HG03432 (cell line): ENCODE results near the gene MAGEC1.
"Not testable (repeated sequence)": the region's sequence is repeated elsewhere in the genome, so short reads cannot be mapped to it uniquely, and the experiment has no call there.

Source experiments
- ATAC-seq: cut with Tn5 transposase; IDR thresholded peaks from one replicate; pipeline ENCODE4 v1.9.1; 2021; ENCODE audit warnings: mild to moderate bottlenecking, moderate library complexity; ENCODE audit not compliant: unreplicated experiment

MAGEC1 gene

GRCh38 chrX:141903400-141904155 is at the start of gene MAGEC1:
Gene MAGEC1, plus strand, starts transcription at chrX:141903894. Its CDS starts 1,179 bp downstream, at chrX:141905073.
- no peak for ATAC-seq

- no peak for ATAC-seq
Measured at GRCh38 chrX:141857479-141857878, 46.2 kb upstream of the MAGEC1 start.

GRCh38 chrX:141879616-141880015 is 24.1 kb upstream of the MAGEC1 start:
- ATAC-seq, result no peak

GRCh38 chrX:141888811-141889210 is 14.9 kb upstream of the MAGEC1 start:
- ATAC-seq, result not testable (repeated sequence)

- ATAC-seq, result no peak
Measured at GRCh38 chrX:141894733-141895132, 9.0 kb upstream of the MAGEC1 start.

- ATAC-seq, result no peak
Measured at GRCh38 chrX:141897690-141898089, 6.0 kb upstream of the MAGEC1 start.

- no peak for ATAC-seq
Measured at GRCh38 chrX:141902366-141902765, 1.3 kb upstream of the MAGEC1 start.

GRCh38 chrX:141904262-141904661 is 568 bp downstream of the MAGEC1 start:
- no peak for ATAC-seq

GRCh38 chrX:141917801-141918200 is 14.1 kb downstream of the MAGEC1 start:
- no peak for ATAC-seq

GRCh38 chrX:141924293-141924692 is 20.6 kb downstream of the MAGEC1 start:
- no peak for ATAC-seq

GRCh38 chrX:141928432-141928831 is 24.7 kb downstream of the MAGEC1 start:
- no peak for ATAC-seq

GRCh38 chrX:141934059-141934641 is 30.5 kb downstream of the MAGEC1 start:
- ATAC-seq, result no peak

- no peak for ATAC-seq
Measured at GRCh38 chrX:141935645-141936044, 32.0 kb downstream of the MAGEC1 start.

- ATAC-seq, result no peak
Measured at GRCh38 chrX:141936080-141936479, 32.4 kb downstream of the MAGEC1 start.

GRCh38 chrX:141941234-141941633 is 37.5 kb downstream of the MAGEC1 start:
- no peak for ATAC-seq

- ATAC-seq, result no peak
Measured at GRCh38 chrX:141945426-141945825, 41.7 kb downstream of the MAGEC1 start.

- ATAC-seq, result no peak
Measured at GRCh38 chrX:141947350-141947749, 43.7 kb downstream of the MAGEC1 start.

- ATAC-seq, result no peak
Measured at GRCh38 chrX:141952603-141953002, 48.9 kb downstream of the MAGEC1 start.

GRCh38 chrX:141958675-141959074 is 55.0 kb downstream of the MAGEC1 start:
- no peak for ATAC-seq
